Measurements from ENCODE around the gene FBXO9.

GRCh38 chr6:53031281-53031680 lies 33.9 kb upstream of the FBXO9 start:
- TF ChIP-seq, protein P1, sequence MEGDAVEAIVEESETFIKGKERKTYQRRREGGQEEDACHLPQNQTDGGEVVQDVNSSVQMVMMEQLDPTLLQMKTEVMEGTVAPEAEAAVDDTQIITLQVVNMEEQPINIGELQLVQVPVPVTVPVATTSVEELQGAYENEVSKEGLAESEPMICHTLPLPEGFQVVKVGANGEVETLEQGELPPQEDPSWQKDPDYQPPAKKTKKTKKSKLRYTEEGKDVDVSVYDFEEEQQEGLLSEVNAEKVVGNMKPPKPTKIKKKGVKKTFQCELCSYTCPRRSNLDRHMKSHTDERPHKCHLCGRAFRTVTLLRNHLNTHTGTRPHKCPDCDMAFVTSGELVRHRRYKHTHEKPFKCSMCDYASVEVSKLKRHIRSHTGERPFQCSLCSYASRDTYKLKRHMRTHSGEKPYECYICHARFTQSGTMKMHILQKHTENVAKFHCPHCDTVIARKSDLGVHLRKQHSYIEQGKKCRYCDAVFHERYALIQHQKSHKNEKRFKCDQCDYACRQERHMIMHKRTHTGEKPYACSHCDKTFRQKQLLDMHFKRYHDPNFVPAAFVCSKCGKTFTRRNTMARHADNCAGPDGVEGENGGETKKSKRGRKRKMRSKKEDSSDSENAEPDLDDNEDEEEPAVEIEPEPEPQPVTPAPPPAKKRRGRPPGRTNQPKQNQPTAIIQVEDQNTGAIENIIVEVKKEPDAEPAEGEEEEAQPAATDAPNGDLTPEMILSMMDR (conservative IDR thresholded peaks at IDR 0.05) = no peak
- TF ChIP-seq ZFX (IDR thresholded peaks at IDR 0.05) = no peak
